Neural crest cell (in vitro differentiated cells): ENCODE results near the gene SNX1. TPM values are rescaled to one million over a fixed set of nuclear protein-coding genes. Genes with fewer than 3 reads are reported as not detected.
"Not testable (repeated sequence)": the region's sequence is repeated elsewhere in the genome, so short reads cannot be mapped to it uniquely, and the experiment has no call there.

Source experiments
- DNase-seq: peaks from one replicate; pipeline ENCODE4 v3.0.0; 2021; ENCODE audit warnings: low read depth, mixed read lengths, low spot score
- H3K27ac Mint-ChIP-seq: one replicate; pipeline ENCODE4 v1.8.0; 2021; ENCODE audit warnings: mild to moderate bottlenecking, mixed read lengths; ENCODE audit not compliant: unreplicated experiment
- H3K27me3 Mint-ChIP-seq: 2 replicates; pipeline ENCODE4 v1.8.0; 2021; ENCODE audit warnings: low read depth, mild to moderate bottlenecking, mixed read lengths
- H3K36me3 Mint-ChIP-seq: 2 replicates; pipeline ENCODE4 v1.8.0; 2021; ENCODE audit warnings: low read depth, mild to moderate bottlenecking, mixed read lengths
- H3K4me1 Mint-ChIP-seq: 2 replicates; pipeline ENCODE4 v1.8.0; 2021; ENCODE audit warnings: mixed read lengths
- H3K4me3 Mint-ChIP-seq: one replicate; pipeline ENCODE4 v1.8.0; 2021; ENCODE audit warnings: mild to moderate bottlenecking, mixed read lengths
- H3K9me3 Mint-ChIP-seq: 2 replicates; pipeline ENCODE4 v1.8.0; 2021; ENCODE audit warnings: mixed read lengths
- CTCF ChIP-seq: fragments of 200-600 bp; sonication (generic); conservative IDR thresholded peaks from 2 replicates; pipeline ENCODE4 v1.5.0; 2021; ENCODE audit warnings: antibody characterized with exemption, mild to moderate bottlenecking
- total RNA-seq: library from RNA; stranded (reverse); gene quantifications from 2 replicates; pipeline ENCODE4 v1.2.1, GENCODE V29; 2021

The SNX1 gene
- total RNA-seq, 1 donor from 2014 or later: 131 TPM

- peaks cover 31% of the 10 kb centered on the region for H3K4me1 Mint-ChIP-seq
- H3K4me3 Mint-ChIP-seq: no peak overlapping the region
- no peak for DNase-seq
- TF ChIP-seq CTCF: no peak
- no peaks in the 10 kb centered on the region for H3K9me3 Mint-ChIP-seq
- no peaks in the 10 kb centered on the region for H3K27me3 Mint-ChIP-seq
- peak overlapping the region; percentile 38 for H3K27ac Mint-ChIP-seq
- peaks cover 13% of the 10 kb centered on the region for H3K36me3 Mint-ChIP-seq
Observed at GRCh38 chr15:64112073-64112772, 16.4 kb downstream of the SNX1 start.

DNA sequence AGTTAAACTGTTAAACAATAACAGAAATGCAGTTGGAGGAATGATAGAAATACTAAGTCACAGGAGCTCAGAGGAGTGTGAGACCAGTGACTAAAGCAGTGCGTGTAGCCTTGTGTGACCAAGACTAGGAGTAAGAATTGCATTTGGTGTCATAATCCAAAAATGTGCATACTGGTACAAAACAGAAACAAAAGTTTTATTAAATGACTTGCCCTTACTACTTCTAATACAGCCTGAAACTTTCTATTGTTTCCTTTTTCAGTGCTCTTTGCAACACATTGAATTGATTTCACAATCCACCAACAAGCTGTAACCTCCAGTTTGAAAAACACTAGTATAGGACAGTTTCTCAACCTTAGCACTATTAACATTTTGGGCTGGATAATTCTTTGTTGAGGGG lies 17.1 kb downstream of the SNX1 start:
- H3K27me3 Mint-ChIP-seq: no peaks in the 10 kb centered on the region
- H3K27ac Mint-ChIP-seq: no peak overlapping the region
- no peak for DNase-seq
- H3K4me1 Mint-ChIP-seq: peaks cover 31% of the 10 kb centered on the region
- peaks cover 14% of the 10 kb centered on the region for H3K36me3 Mint-ChIP-seq
- H3K4me3 Mint-ChIP-seq: no peak overlapping the region
- no peak for TF ChIP-seq CTCF
- H3K9me3 Mint-ChIP-seq: no peaks in the 10 kb centered on the region

DNA sequence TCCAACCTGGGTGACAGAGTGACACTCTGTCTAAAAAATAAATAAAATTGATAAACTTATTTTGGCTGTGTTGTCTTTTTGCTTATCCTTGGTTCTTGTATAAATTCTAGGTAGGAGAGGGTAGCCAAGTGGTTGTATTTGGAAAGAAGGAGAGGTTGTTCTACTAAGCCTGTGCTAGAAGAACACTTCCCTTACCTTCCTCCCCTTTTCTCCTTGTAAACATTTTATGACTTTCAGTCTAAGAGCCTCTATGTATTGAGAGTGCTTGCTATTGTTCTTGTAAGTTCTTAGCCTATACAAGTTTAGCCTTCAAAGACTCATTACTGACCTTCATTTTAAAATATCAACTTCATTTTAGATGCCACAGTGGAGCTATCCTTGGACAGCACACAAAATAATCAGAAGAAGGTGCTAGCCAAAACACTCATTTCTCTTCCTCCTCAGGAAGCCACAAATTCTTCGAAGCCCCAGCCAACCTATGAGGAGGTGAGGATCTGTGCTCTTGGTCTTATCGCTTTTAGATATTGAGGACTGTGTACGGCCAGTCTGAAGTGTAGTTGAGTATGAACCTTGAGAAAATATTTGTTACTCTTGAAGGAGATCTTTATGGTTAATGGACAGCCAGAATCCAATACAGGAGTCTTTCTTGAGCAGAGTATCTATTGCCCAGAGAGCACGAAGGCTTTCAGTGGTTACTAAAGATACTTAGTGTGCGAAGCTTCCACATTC lies 22.1 kb downstream of the SNX1 start:
- Mint-ChIP-seq H3K27ac (no peak overlapping the region), H3K4me1 (peaks cover 18% of the 10 kb centered on the region), H3K27me3 (no peaks in the 10 kb centered on the region), H3K4me3 (no peak overlapping the region), H3K9me3 (no peaks in the 10 kb centered on the region), H3K36me3 (peaks cover 28% of the 10 kb centered on the region)
- DNase-seq: no peak
- no peak for TF ChIP-seq CTCF

GRCh38 chr15:64120322-64120721 lies 24.5 kb downstream of the SNX1 start:
- not testable (repeated sequence) for H3K27ac Mint-ChIP-seq, DNase-seq, H3K9me3 Mint-ChIP-seq, H3K27me3 Mint-ChIP-seq, H3K4me3 Mint-ChIP-seq
- H3K36me3 Mint-ChIP-seq: peaks cover 22% of the 10 kb centered on the region
- peaks cover 36% of the 10 kb centered on the region for H3K4me1 Mint-ChIP-seq

DNA sequence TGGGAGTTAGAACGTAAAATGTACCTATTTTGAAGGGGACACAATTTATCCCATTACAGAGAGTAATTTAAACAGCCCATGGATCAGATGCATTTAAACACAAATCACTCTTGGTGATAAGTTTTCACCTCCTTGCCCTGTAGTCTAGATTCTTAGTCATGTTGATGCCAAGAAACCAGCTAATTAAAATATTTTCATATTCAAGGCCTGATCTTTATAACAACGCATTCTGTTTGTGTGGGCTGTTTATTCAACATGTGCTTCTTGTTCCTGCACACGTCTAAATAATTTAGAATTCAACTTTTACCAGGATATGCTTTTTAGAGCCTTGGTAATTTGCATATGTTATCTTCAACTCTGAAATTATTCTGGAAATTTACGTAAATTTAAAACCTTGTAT lies 25.8 kb downstream of the SNX1 start:
- Mint-ChIP-seq H3K9me3 (no peaks in the 10 kb centered on the region), H3K36me3 (peaks cover 27% of the 10 kb centered on the region), H3K4me1 (peaks cover 43% of the 10 kb centered on the region), H3K4me3 (no peak overlapping the region), H3K27ac (no peak overlapping the region), H3K27me3 (no peaks in the 10 kb centered on the region)
- no peak for TF ChIP-seq CTCF
- DNase-seq: no peak

- Mint-ChIP-seq H3K4me3 (peak overlapping the region; percentile 57), H3K9me3 (no peaks in the 10 kb centered on the region), H3K27ac (peak overlapping the region; percentile 88), H3K36me3 (peaks cover 25% of the 10 kb centered on the region), H3K27me3 (no peaks in the 10 kb centered on the region), H3K4me1 (peaks cover 43% of the 10 kb centered on the region)
- TF ChIP-seq CTCF: no peak
- no peak for DNase-seq
Observed at GRCh38 chr15:64122444-64122843, 26.7 kb downstream of the SNX1 start.
